Central memory CD8-positive, alpha-beta T cell (primary cell): ENCODE measurements around the gene LIPM.
"Not testable (repeated sequence)": the region's sequence is repeated elsewhere in the genome, so short reads cannot be mapped to it uniquely, and the experiment has no call there.

Source experiments
- ATAC-seq: fragments of 150-1000 bp; cut with Tn5 transposase; replicated peaks from 2 replicates; pipeline ENCODE4 v1.10.0; 2022; ENCODE audit warnings: mild to moderate bottlenecking, moderate FRiP score, moderate number of reproducible peaks; ENCODE audit not compliant: poor library complexity, severe bottlenecking; ENCODE audit errors: extremely low read depth
- DNase-seq, 2 donors: peaks; one replicate each; pipeline ENCODE4 v3.0.0; 2021; ENCODE audit warnings: low spot score in 2 of 2
- H3K27ac Mint-ChIP-seq: one replicate; pipeline ENCODE4 v1.8.0; 2022; ENCODE audit warnings: low read depth, mild to moderate bottlenecking, moderate library complexity, mixed read lengths
- H3K27me3 Mint-ChIP-seq: one replicate; pipeline ENCODE4 v1.8.0; 2022; ENCODE audit warnings: mixed read lengths
- H3K36me3 Mint-ChIP-seq: one replicate; pipeline ENCODE4 v1.8.0; 2022; ENCODE audit warnings: mild to moderate bottlenecking, moderate library complexity, mixed read lengths; ENCODE audit not compliant: insufficient read depth
- H3K4me1 Mint-ChIP-seq: one replicate; pipeline ENCODE4 v1.8.0; 2022; ENCODE audit warnings: mixed read lengths
- H3K4me3 Mint-ChIP-seq: one replicate; pipeline ENCODE4 v1.8.0; 2022; ENCODE audit warnings: mild to moderate bottlenecking, moderate library complexity, mixed read lengths
- H3K9me3 Mint-ChIP-seq: one replicate; pipeline ENCODE4 v1.8.0; 2022; ENCODE audit warnings: mixed read lengths

Gene LIPM

DNA sequence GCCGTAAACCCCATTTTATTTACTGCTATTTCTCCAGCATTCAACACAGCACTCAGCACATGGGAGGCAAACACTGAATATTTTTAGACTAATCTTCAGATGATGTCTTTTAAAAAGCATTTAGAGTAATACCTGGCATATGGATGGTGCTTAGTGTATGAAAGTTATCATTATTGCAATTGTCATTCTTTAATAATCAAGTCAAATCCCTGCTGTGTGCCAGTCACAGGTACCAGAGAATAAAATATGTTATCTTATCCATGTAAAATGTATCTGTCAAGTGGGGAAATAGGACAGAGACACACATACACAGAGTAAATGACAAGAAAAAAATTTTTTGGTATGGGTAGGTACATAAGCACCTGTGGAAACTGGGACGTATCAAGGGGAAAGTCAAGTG, 30.6 kb downstream of the LIPM start:
- Mint-ChIP-seq H3K36me3 (no peaks in the 10 kb centered on the region), H3K9me3 (no peaks in the 10 kb centered on the region), H3K4me3 (no peak overlapping the region), H3K4me1 (peaks cover 38% of the 10 kb centered on the region), H3K27me3 (no peaks in the 10 kb centered on the region), H3K27ac (no peak overlapping the region)
- ATAC-seq (no peak), DNase-seq (no peak)

GRCh38 chr10:88833723-88834122, 31.2 kb downstream of the LIPM start:
- ATAC-seq (no peak), DNase-seq (no peak)
- peaks cover 33% of the 10 kb centered on the region for H3K4me1 Mint-ChIP-seq
- no peaks in the 10 kb centered on the region for H3K27me3 Mint-ChIP-seq
- no peak overlapping the region for H3K27ac Mint-ChIP-seq
- H3K4me3 Mint-ChIP-seq = no peak overlapping the region
- H3K9me3 Mint-ChIP-seq = no peaks in the 10 kb centered on the region
- H3K36me3 Mint-ChIP-seq = no peaks in the 10 kb centered on the region

DNA sequence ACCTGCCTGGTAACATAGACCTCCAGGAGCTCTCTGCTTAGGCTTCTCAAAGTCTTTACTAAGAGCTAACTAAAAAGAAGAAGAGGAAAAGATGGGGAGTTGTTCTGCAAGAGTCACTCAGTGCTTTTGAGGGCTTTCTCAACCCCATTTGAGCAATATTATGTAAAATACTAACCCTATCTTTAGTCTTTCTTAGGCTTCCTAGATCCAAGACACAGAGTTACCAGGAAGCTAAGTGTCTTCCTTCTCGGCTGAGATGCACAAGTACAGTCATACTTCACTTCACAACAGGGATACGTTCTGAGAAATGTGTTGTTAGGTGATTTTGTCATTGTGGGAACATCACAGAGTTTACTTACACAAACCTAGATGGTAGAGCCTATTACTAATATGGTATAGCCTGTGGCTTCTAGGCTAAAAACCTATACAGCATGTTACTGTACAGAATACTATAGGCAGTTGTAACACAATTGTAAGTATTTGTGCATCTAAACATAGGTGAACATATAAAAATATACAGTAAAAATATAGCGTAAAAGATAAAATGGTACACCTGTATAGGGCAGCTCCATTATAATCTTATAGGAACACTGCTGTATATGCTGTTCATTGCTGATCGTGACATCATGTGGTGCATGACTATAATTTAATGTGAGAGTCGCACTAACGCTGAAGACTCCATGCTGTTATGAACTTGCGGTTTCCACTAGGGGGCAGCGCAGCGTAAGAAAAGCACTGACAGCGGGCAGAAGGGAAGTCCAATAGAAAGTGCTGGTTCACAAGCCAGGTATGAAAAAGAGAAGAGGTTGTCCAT, 32.8 kb downstream of the LIPM start:
- no peaks in the 10 kb centered on the region for H3K9me3 Mint-ChIP-seq
- H3K4me3 Mint-ChIP-seq = no peak overlapping the region
- peaks cover 33% of the 10 kb centered on the region for H3K4me1 Mint-ChIP-seq
- no peak overlapping the region for H3K27ac Mint-ChIP-seq
- no peaks in the 10 kb centered on the region for H3K27me3 Mint-ChIP-seq
- ATAC-seq (peak; percentile 83), DNase-seq (peak; percentile 76 to 77)
- H3K36me3 Mint-ChIP-seq = no peaks in the 10 kb centered on the region

GRCh38 chr10:88835910-88836221, 33.3 kb downstream of the LIPM start:
- no peak overlapping the region for H3K4me3 Mint-ChIP-seq
- H3K9me3 Mint-ChIP-seq = no peaks in the 10 kb centered on the region
- no peak overlapping the region for H3K27ac Mint-ChIP-seq
- ATAC-seq = no peak
- H3K36me3 Mint-ChIP-seq = no peaks in the 10 kb centered on the region
- no peaks in the 10 kb centered on the region for H3K27me3 Mint-ChIP-seq
- DNase-seq = no peak
- peaks cover 27% of the 10 kb centered on the region for H3K4me1 Mint-ChIP-seq

DNA sequence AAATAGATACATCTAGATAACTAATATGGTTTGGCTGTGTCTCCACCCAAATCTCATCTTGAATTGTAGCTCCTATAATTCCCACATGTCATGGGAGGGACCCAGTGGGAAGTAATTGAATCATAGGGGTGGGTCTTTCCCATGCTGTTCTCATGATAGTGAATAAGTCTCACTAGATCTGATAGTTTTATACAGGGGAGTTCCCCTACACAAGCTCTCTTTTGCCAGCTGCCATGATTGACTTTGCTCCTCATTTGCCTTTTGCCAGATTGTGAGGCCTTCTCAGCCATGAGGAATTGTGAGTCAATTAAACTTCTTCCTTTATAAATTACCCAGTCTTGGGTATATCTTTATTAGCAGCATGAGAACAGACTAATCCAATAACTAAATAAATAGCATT, 35.1 kb downstream of the LIPM start:
- H3K4me1 Mint-ChIP-seq = peaks cover 15% of the 10 kb centered on the region
- not testable (repeated sequence) for H3K4me3 Mint-ChIP-seq, ATAC-seq, DNase-seq, H3K36me3 Mint-ChIP-seq, H3K27ac Mint-ChIP-seq, H3K27me3 Mint-ChIP-seq, H3K9me3 Mint-ChIP-seq

DNA sequence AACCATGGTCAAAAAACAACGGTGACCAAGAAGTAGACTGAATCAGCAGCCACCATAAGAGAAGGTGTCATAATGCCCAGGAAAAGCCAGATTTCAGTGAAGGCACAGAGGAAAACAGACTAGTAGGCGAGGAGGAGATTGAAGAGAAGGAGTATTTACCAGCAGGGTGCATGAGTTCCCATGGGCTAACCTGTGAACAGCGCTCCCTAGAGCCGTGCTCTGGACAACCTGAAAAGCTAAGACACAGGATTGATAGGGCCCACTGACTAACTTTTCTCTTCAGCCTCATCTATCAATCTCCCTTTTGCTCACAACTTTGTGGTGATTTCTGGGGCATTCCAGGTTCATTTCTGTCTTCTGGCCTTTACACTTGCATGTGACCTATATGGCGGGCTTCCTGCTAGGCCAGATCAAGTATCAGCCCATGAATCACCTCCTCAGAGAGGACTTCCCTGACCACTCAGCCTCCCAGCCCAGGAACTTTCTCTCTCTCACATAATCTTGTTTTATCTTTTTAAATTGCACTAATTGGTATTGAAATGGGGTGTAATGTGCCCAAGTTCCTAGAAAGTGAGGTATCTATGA, 36.3 kb downstream of the LIPM start:
- Mint-ChIP-seq H3K27me3 (no peaks in the 10 kb centered on the region), H3K36me3 (peaks cover 1% of the 10 kb centered on the region), H3K4me3 (no peak overlapping the region), H3K9me3 (no peaks in the 10 kb centered on the region), H3K27ac (no peak overlapping the region), H3K4me1 (peaks cover 2% of the 10 kb centered on the region)
- no peak for ATAC-seq
- no peak for DNase-seq

- DNase-seq (no peak), ATAC-seq (no peak)
- Mint-ChIP-seq H3K27me3 (no peaks in the 10 kb centered on the region), H3K4me1 (no peaks in the 10 kb centered on the region), H3K9me3 (no peaks in the 10 kb centered on the region), H3K4me3 (no peak overlapping the region), H3K27ac (no peak overlapping the region), H3K36me3 (peaks cover 1% of the 10 kb centered on the region)
Observed at GRCh38 chr10:88840104-88840503, 37.6 kb downstream of the LIPM start.

DNA sequence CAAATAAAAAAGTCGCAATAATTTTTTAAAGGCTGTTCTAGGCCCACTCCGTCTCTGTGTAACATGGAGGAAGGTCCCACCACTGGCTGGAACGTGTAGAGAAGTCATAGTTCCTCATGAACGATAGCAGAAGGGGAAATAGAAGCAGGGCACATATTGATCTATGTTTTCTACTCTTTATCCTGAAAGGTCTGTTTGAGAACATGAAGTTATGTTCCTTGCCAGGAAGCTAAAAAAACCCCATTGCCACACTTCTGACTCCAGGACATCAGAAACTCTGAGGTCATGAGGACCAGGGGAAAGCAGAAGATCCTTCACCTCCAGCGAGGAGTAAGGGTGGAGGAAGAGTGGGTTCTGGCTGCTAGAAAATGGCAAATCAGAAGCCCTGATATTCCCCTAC, 38.4 kb downstream of the LIPM start:
- DNase-seq (no peak), ATAC-seq (no peak)
- H3K4me3 Mint-ChIP-seq = no peak overlapping the region
- no peaks in the 10 kb centered on the region for H3K9me3 Mint-ChIP-seq
- no peak overlapping the region for H3K27ac Mint-ChIP-seq
- H3K36me3 Mint-ChIP-seq = peaks cover 1% of the 10 kb centered on the region
- H3K27me3 Mint-ChIP-seq = peaks cover 7% of the 10 kb centered on the region
- no peaks in the 10 kb centered on the region for H3K4me1 Mint-ChIP-seq

GRCh38 chr10:88841316-88842111, 39.0 kb downstream of the LIPM start:
- H3K27me3 Mint-ChIP-seq = peaks cover 7% of the 10 kb centered on the region
- ATAC-seq (no peak), DNase-seq (no peak)
- H3K4me3 Mint-ChIP-seq = no peak overlapping the region
- peaks cover 1% of the 10 kb centered on the region for H3K36me3 Mint-ChIP-seq
- no peaks in the 10 kb centered on the region for H3K4me1 Mint-ChIP-seq
- no peaks in the 10 kb centered on the region for H3K9me3 Mint-ChIP-seq
- no peak overlapping the region for H3K27ac Mint-ChIP-seq

GRCh38 chr10:88843171-88843570, 40.6 kb downstream of the LIPM start:
- no peak overlapping the region for H3K4me3 Mint-ChIP-seq
- H3K36me3 Mint-ChIP-seq = peaks cover 1% of the 10 kb centered on the region
- ATAC-seq = no peak

DNA sequence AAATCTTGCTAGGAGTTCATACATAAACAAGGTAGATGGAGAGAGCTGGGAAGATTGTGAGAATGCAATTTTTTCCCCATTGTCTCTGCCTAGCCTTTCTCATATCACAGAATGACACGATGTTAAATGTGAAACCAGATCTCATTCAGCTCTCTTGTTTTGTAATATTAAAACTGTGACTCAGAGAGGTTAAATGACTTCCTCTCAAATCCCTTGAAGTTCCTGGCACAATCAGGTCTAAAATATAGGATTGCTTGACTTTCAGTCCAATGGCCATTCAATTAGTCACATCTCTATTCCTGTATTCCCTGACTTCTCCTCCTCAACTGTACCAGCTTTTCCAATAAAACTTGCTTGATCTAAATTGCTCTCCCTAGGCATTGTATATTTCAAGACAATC, 46.0 kb downstream of the LIPM start:
- Mint-ChIP-seq H3K4me1 (no peaks in the 10 kb centered on the region), H3K4me3 (no peak overlapping the region), H3K36me3 (no peaks in the 10 kb centered on the region), H3K9me3 (no peaks in the 10 kb centered on the region), H3K27me3 (peaks cover 7% of the 10 kb centered on the region), H3K27ac (no peak overlapping the region)
- ATAC-seq (no peak), DNase-seq (no peak)

More at GRCh38 chr10:88843171-88843570, 40.6 kb downstream of the LIPM start:
- no peak for DNase-seq
- Mint-ChIP-seq H3K27ac (no peak overlapping the region), H3K4me1 (no peaks in the 10 kb centered on the region), H3K27me3 (peaks cover 7% of the 10 kb centered on the region), H3K9me3 (no peaks in the 10 kb centered on the region)

DNA sequence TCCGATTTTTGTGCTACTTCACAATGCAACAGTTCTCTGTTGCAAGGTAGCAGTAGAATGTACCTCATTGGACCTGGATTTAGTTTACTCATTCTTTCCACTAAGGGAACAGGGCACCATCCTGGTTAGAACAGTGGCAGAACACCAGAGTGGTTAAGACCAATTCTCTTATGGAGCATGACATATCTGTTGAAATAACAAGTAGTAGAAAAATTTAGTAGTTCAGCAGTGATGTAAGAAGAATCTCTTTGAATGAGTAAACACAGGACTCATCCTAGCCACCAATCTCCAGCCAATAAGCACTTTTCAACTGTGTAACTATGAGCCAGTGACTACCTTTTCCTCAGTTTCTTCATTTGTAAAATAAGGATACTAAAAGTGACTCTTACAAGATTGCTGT, 46.7 kb downstream of the LIPM start:
- no peak for ATAC-seq
- Mint-ChIP-seq H3K36me3 (no peaks in the 10 kb centered on the region), H3K9me3 (no peaks in the 10 kb centered on the region), H3K27me3 (peaks cover 7% of the 10 kb centered on the region), H3K4me1 (no peaks in the 10 kb centered on the region), H3K4me3 (no peak overlapping the region), H3K27ac (no peak overlapping the region)
- DNase-seq = no peak

GRCh38 chr10:88850712-88851111, 48.2 kb downstream of the LIPM start:
- H3K27ac Mint-ChIP-seq = no peak overlapping the region
- peaks cover 1% of the 10 kb centered on the region for H3K27me3 Mint-ChIP-seq
- DNase-seq = no peak
- H3K4me1 Mint-ChIP-seq = no peaks in the 10 kb centered on the region
- no peaks in the 10 kb centered on the region for H3K9me3 Mint-ChIP-seq
- no peak for ATAC-seq
- H3K36me3 Mint-ChIP-seq = no peaks in the 10 kb centered on the region
- no peak overlapping the region for H3K4me3 Mint-ChIP-seq
